Body of pancreas (tissue), 4 donors: ENCODE results near the gene KCNK10. TPM values are rescaled to one million over a fixed set of nuclear protein-coding genes. Genes with fewer than 3 reads are reported as not detected.

ENCODE experiments used
- ATAC-seq: fragments of 150-250 bp; one replicate; pipeline ENCODE4 v1.9.1; 2016
- DNase-seq, 4 donors: peaks; one replicate each; pipeline ENCODE4 v3.0.0-alpha.2; 2019
- H3K27ac ChIP-seq, 4 donors: fragments of 200-600 bp; sonication (generic); 1 replicate in 3 of 4; 2 replicates in 1 of 4; pipeline versions ENCODE4 v1.5.1 to v1.6.1; 2016 to 2019; ENCODE audit warnings: mild to moderate bottlenecking in 1 of 4, mixed read lengths in 1 of 4, moderate library complexity in 1 of 4
- H3K27me3 ChIP-seq, 2 donors: fragments of 200-600 bp; sonication (generic); one replicate each; pipeline ENCODE4 v1.6.0; 2016; ENCODE audit warnings: mild to moderate bottlenecking in 1 of 2
- H3K36me3 ChIP-seq, 2 donors: fragments of 200-600 bp; sonication (generic); replicated peaks in 1 of 2; 2 replicates each; pipeline ENCODE4 v1.5.1; 2016; ENCODE audit warnings: low read depth in 2 of 2; ENCODE audit not compliant: insufficient read depth in 1 of 2
- H3K4me1 ChIP-seq: fragments of 200-600 bp; sonication (generic); one replicate; pipeline ENCODE4 v1.6.0; 2016
- H3K4me3 ChIP-seq, 2 donors: fragments of 200-600 bp; sonication (generic); 1 replicate in 1 of 2; 2 replicates in 1 of 2; pipeline ENCODE4 v1.5.1; 2016 to 2019
- H3K9me3 ChIP-seq, 3 donors: fragments of 200-600 bp; sonication (generic); 1 replicate in 2 of 3; 2 replicates in 1 of 3; pipeline ENCODE4 v1.5.1; 2016
- CTCF ChIP-seq, 7 experiments: fragments of 450-650 bp in 4 of 7; fragments of 200-600 bp in 3 of 7; sonication (generic) in 3 of 7; IDR thresholded peaks; one replicate each; pipeline ENCODE4 v1.5.1; 2016 to 2019; ENCODE audit warnings: antibody characterized with exemption in 7 of 7
- POLR2A ChIP-seq, 3 donors: fragments of 450-650 bp; IDR thresholded peaks; one replicate each; pipeline ENCODE4 v1.6.1; 2016; ENCODE audit warnings: antibody characterized with exemption in 3 of 3, mild to moderate bottlenecking in 2 of 3
- WGBS, 2 donors: methylation state at CpG; one replicate each; pipeline ENCODE4 v1.1.5; 2017; 5-methylcytosine and 5-hydroxymethylcytosine counted together
- intact Hi-C: fragments of 100-400 bp; cut with DNase I; formaldehyde crosslinking; loops from one replicate; pipeline ENCODE4 v1.15.1; 2023
- total RNA-seq, 2 donors: library from RNA; depleted of rRNA; stranded (reverse); fragments of >200 nt; gene quantifications; one replicate each; pipeline ENCODE4 v1.1.0, GENCODE V29; 2016

The KCNK10 gene
- total RNA-seq, 2 donors from 2014 or later: 1.6 to 3.3 TPM

DNA sequence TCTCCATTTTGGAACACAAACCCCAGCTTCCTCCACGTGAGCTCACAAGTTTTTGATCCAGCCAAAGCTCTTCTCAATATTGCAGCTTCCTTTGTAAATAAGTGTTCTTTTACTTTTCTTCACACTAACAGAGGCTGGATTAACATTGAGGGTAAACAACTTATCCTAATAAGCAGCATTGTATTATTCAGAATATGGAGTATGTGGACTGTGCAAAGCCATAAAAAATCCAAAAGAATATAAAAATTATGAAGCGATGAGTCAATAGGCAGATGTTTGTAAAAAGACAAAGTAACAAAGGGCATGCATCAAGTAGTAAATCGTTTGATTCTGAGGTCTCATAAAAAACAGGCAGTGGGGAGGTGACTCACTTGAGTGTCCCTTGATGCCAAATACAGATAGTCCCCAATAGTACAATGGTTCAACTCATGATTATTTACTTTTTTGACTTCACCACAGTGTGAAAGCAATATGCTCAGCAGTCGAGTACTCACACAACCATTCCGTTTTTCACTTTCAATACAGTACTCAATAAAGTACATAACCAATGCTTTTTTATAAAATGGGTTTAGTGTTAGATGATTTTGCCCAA is 23.1 kb upstream of the KCNK10 start:
- DNase-seq (no peak), ATAC-seq (no peak)
- Histone ChIP-seq H3K36me3 (no peaks in the 10 kb centered on the region), H3K27me3 (peaks cover 0 to 5% of the 10 kb centered on the region in 2 donors), H3K27ac (no peak overlapping the region), H3K4me1 (no peaks in the 10 kb centered on the region), H3K4me3 (no peak overlapping the region), H3K9me3 (no peaks in the 10 kb centered on the region)
- 46 to 57% methylated on average over 5 of the region's 5 CpGs for WGBS, 2 donors
- intact Hi-C loops: no loop called here
- TF ChIP-seq CTCF (IDR thresholded peaks at IDR 0.05) (no peak), POLR2A (IDR thresholded peaks at IDR 0.05) (no peak)

DNA sequence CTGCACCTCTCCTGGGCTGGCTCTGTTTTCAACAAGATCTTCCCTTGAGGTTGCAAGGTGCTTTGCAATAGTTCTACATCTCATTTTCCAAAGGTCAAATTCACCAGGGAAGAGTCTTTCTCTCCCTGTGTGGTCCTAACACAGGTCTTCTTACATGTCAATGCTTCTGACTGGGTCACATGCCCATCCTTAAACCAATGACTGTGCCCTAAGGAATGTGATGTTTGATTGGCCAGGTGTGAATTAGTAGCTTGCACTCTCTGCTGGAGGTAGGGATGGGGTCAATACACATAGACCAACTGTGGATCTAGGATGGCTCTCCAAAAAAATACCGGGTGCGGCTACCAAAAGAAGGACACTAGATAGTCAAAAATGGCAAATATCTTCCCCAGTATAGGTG is 19.9 kb upstream of the KCNK10 start:
- Histone ChIP-seq H3K9me3 (no peaks in the 10 kb centered on the region), H3K36me3 (no peaks in the 10 kb centered on the region), H3K27ac (no peak overlapping the region), H3K4me1 (no peaks in the 10 kb centered on the region), H3K4me3 (no peak overlapping the region), H3K27me3 (peaks cover 0 to 5% of the 10 kb centered on the region in 2 donors)
- 72 to 85% methylated on average over 2 of the region's 2 CpGs for WGBS, 2 donors
- DNase-seq: no peak
- no peak for TF ChIP-seq POLR2A (IDR thresholded peaks at IDR 0.05)
- no peak for TF ChIP-seq CTCF (IDR thresholded peaks at IDR 0.05)
- intact Hi-C loops: no loop called here
- no peak for ATAC-seq

GRCh38 chr14:88340357-88340756 is 17.3 kb upstream of the KCNK10 start:
- Histone ChIP-seq H3K27me3 (no peaks in the 10 kb centered on the region), H3K36me3 (no peaks in the 10 kb centered on the region), H3K4me1 (no peaks in the 10 kb centered on the region), H3K9me3 (no peaks in the 10 kb centered on the region), H3K27ac (no peak overlapping the region), H3K4me3 (no peak overlapping the region)
- TF ChIP-seq CTCF (IDR thresholded peaks at IDR 0.05) (no peak), POLR2A (IDR thresholded peaks at IDR 0.05) (no peak)
- ATAC-seq (no peak), DNase-seq (no peak)
- intact Hi-C loops: no loop called here

GRCh38 chr14:88333036-88333435 is 10.0 kb upstream of the KCNK10 start:
- H3K4me1 ChIP-seq: no peaks in the 10 kb centered on the region
- H3K9me3 ChIP-seq: no peaks in the 10 kb centered on the region
- ATAC-seq (no peak), DNase-seq (no peak)
- H3K27me3 ChIP-seq: no peaks in the 10 kb centered on the region
- WGBS, 2 donors: 93 to 100% methylated on average over 1 of the region's 1 CpG
- TF ChIP-seq CTCF (IDR thresholded peaks at IDR 0.05) (no peak), POLR2A (IDR thresholded peaks at IDR 0.05) (no peak)
- no peak overlapping the region for H3K4me3 ChIP-seq
- intact Hi-C loops: no loop called here
- H3K27ac ChIP-seq: no peak overlapping the region
- H3K36me3 ChIP-seq: no peaks in the 10 kb centered on the region

- intact Hi-C loops: no loop called here
- DNase-seq: no peak
- H3K27me3 ChIP-seq: peaks cover 0 to 24% of the 10 kb centered on the region in 2 donors
Measured at GRCh38 chr14:88327497-88327896, 4.4 kb upstream of the KCNK10 start.

More at GRCh38 chr14:88327497-88327896, 4.4 kb upstream of the KCNK10 start:
- TF ChIP-seq POLR2A (IDR thresholded peaks at IDR 0.05) (no peak), CTCF (IDR thresholded peaks at IDR 0.05) (no peak)
- Histone ChIP-seq H3K27ac (no peak overlapping the region), H3K4me3 (no peak overlapping the region), H3K4me1 (peaks cover 11% of the 10 kb centered on the region), H3K9me3 (no peaks in the 10 kb centered on the region), H3K36me3 (no peaks in the 10 kb centered on the region)
- WGBS, 2 donors: 33 to 35% methylated on average over 1 of the region's 1 CpG
- no peak for ATAC-seq
